IMR-90 (cell line): Measurements from ENCODE around the gene CALR3. TPM values are rescaled to one million over a fixed set of nuclear protein-coding genes. Genes with fewer than 3 reads are reported as not detected.

Experiments used
- ATAC-seq: fragments of 200-7000 bp; cut with Tn5 transposase; 2 replicates; pipeline ENCODE4 v1.9.1; 2020; ENCODE audit warnings: low read depth, mild to moderate bottlenecking, moderate library complexity
- BruUV-seq: library from RNA; stranded (reverse); fragments of 400-500 nt; replicated peaks from 2 replicates; lab custom pipeline; 2021; lab: Mats Ljungman, UMichigan
- CTCF ChIA-PET: fragments of 300-600 bp; formaldehyde crosslinking; extraction: SDS; loops from one replicate; lab custom pipeline; 2021; ENCODE audit warnings: antibody characterized with exemption; lab: Yijun Ruan, JAX
- POLR2A ChIA-PET: fragments of 300-600 bp; sonication (Branson Sonifier 250); formaldehyde crosslinking; loops from one replicate; lab custom pipeline; 2022; ENCODE audit warnings: antibody characterized with exemption; ENCODE audit not compliant: unreplicated experiment; lab: Charles Lee
- DNase-seq: peaks from one replicate; pipeline ENCODE4 v3.0.0; 2013
- H2AFZ ChIP-seq: replicated peaks from 2 replicates; pipeline ENCODE3; 2013; ENCODE audit warnings: low read length, mild to moderate bottlenecking; ENCODE audit not compliant: poor library complexity
- H2AK5ac ChIP-seq: 2 replicates; pipeline ENCODE4 v1.6.1; 2013; ENCODE audit warnings: low read depth, low read length, inconsistent platforms
- H2AK9ac ChIP-seq: replicated peaks from 2 replicates; pipeline ENCODE3; 2013; ENCODE audit warnings: mild to moderate bottlenecking, low read depth, low read length, moderate library complexity; ENCODE audit not compliant: poor library complexity
- H2BK120ac ChIP-seq: 2 replicates; pipeline ENCODE4 v1.6.1; 2013; ENCODE audit warnings: low read depth, low read length, inconsistent platforms
- H2BK15ac ChIP-seq: 3 replicates; pipeline ENCODE4 v1.6.1; 2013; ENCODE audit warnings: low read depth, low read length, inconsistent platforms
- H2BK20ac ChIP-seq: 2 replicates; pipeline ENCODE4 v1.6.1; 2013; ENCODE audit warnings: low read depth, mild to moderate bottlenecking, inconsistent platforms, low read length, moderate library complexity
- H2BK5ac ChIP-seq: 2 replicates; pipeline ENCODE4 v1.6.1; 2013; ENCODE audit warnings: mild to moderate bottlenecking, low read depth, low read length, inconsistent platforms; ENCODE audit not compliant: poor library complexity, severe bottlenecking
- H3K14ac ChIP-seq: replicated peaks from 2 replicates; pipeline ENCODE4 v1.6.1; 2013; ENCODE audit warnings: low read depth, low read length, inconsistent platforms
- H3K18ac ChIP-seq: 2 replicates; pipeline ENCODE4 v1.6.1; 2013; ENCODE audit warnings: low read depth, low read length, control low read depth
- H3K23ac ChIP-seq: 2 replicates; pipeline ENCODE4 v1.6.1; 2013; ENCODE audit warnings: low read depth, low read length, inconsistent platforms
- H3K27ac ChIP-seq: 2 replicates; pipeline ENCODE4 v1.5.1; 2013; ENCODE audit warnings: mild to moderate bottlenecking, control low read depth, low read length; ENCODE audit not compliant: insufficient read depth
- H3K27me3 ChIP-seq: 2 replicates; pipeline ENCODE4 v1.6.1; 2013; ENCODE audit warnings: low read length; ENCODE audit not compliant: control insufficient read depth, insufficient read depth
- H3K36me3 ChIP-seq: 2 replicates; pipeline ENCODE4 v1.6.1; 2013; ENCODE audit warnings: low read length, mixed read lengths; ENCODE audit not compliant: control insufficient read depth, insufficient read depth
- H3K4ac ChIP-seq: 2 replicates; pipeline ENCODE4 v1.6.1; 2013; ENCODE audit warnings: low read depth, low read length, inconsistent platforms
- H3K4me1 ChIP-seq: 2 replicates; pipeline ENCODE4 v1.6.1; 2013; ENCODE audit warnings: low read length, mixed read lengths; ENCODE audit not compliant: control insufficient read depth, insufficient read depth
- H3K4me2 ChIP-seq: 2 replicates; pipeline ENCODE4 v1.6.1; 2013; ENCODE audit warnings: low read depth, mild to moderate bottlenecking, control low read depth, low read length, moderate library complexity
- H3K4me3 ChIP-seq: 2 replicates; pipeline ENCODE4 v1.5.1; 2013; ENCODE audit warnings: low read depth, mild to moderate bottlenecking, control low read depth, low read length, moderate library complexity; ENCODE audit not compliant: insufficient read depth
- H3K56ac ChIP-seq: 2 replicates; pipeline ENCODE4 v1.6.1; 2013; ENCODE audit warnings: low read length, inconsistent platforms; ENCODE audit not compliant: insufficient read depth; ENCODE audit errors: extremely low read depth
- H3K79me1 ChIP-seq, 2 experiments: 2 replicates each; pipeline ENCODE4 v1.6.1; 2013; ENCODE audit warnings: low read length in 2 of 2, inconsistent platforms in 1 of 2, low read depth in 1 of 2
- H3K9ac ChIP-seq: 2 replicates; pipeline ENCODE4 v1.6.1; 2013; ENCODE audit warnings: low read depth, low read length, control low read depth
- H3K9me1 ChIP-seq: 2 replicates; pipeline ENCODE4 v1.6.1; 2013; ENCODE audit warnings: low read length, inconsistent platforms; ENCODE audit not compliant: insufficient read depth
- H3K9me3 ChIP-seq: 2 replicates; pipeline ENCODE4 v1.6.1; 2013; ENCODE audit warnings: low read length; ENCODE audit not compliant: control insufficient read depth, insufficient read depth
- H4K20me1 ChIP-seq: 2 replicates; pipeline ENCODE4 v1.6.1; 2013; ENCODE audit warnings: low read length, inconsistent platforms; ENCODE audit not compliant: insufficient read depth
- H4K5ac ChIP-seq: 2 replicates; pipeline ENCODE4 v1.6.1; 2013; ENCODE audit warnings: mild to moderate bottlenecking, low read depth, low read length, control low read depth
- H4K8ac ChIP-seq, 2 experiments: 2 replicates each; pipeline ENCODE4 v1.6.1; 2013; ENCODE audit warnings: low read depth in 2 of 2, low read length in 2 of 2, control low read depth in 1 of 2, inconsistent platforms in 1 of 2
- H4K91ac ChIP-seq: 2 replicates; pipeline ENCODE4 v1.6.1; 2013; ENCODE audit warnings: low read depth, low read length, inconsistent platforms; ENCODE audit not compliant: insufficient read depth
- CEBPB ChIP-seq: IDR thresholded peaks from 2 replicates; pipeline ENCODE4 v1.6.1; 2012; ENCODE audit warnings: low read depth, low read length, improper control_type of control experiment
- CTCF ChIP-seq: conservative IDR thresholded peaks from 2 replicates; pipeline ENCODE4 v1.5.1; 2012; ENCODE audit warnings: mild to moderate bottlenecking, low read depth, low read length, improper control_type of control experiment
- FOS ChIP-seq: fragments of 150-350 bp; IDR thresholded peaks from 2 replicates; pipeline ENCODE4 v1.6.1; 2016; ENCODE audit warnings: low read depth, low read length
- MAFK ChIP-seq: IDR thresholded peaks from 2 replicates; pipeline ENCODE4 v1.6.1; 2012; ENCODE audit warnings: low read depth, low read length, improper control_type of control experiment
- NFE2L2 ChIP-seq: fragments of 150-350 bp; IDR thresholded peaks from 2 replicates; pipeline ENCODE4 v1.6.1; 2016; ENCODE audit warnings: low read depth, mild to moderate bottlenecking, low read length
- RAD21 ChIP-seq: IDR thresholded peaks from 2 replicates; pipeline ENCODE4 v1.6.1; 2012; ENCODE audit warnings: low read length, improper control_type of control experiment
- RFX5 ChIP-seq: IDR thresholded peaks from 2 replicates; pipeline ENCODE4 v1.8.0; 2012; ENCODE audit warnings: low read depth, mild to moderate bottlenecking, low read length, moderate library complexity
- SMC3 ChIP-seq: fragments of 150-350 bp; IDR thresholded peaks from 2 replicates; pipeline ENCODE4 v1.6.1; 2016; ENCODE audit warnings: low read depth, mild to moderate bottlenecking, antibody characterized with exemption, low read length, moderate library complexity
- WGBS, 2 experiments: methylation state at CpG; one replicate each; pipeline versions ENCODE4 v1.1.5 to v1.1.7; 2013; ENCODE audit warnings: missing lambda C conversion rate in 2 of 2; ENCODE audit not compliant: insufficient read length in 1 of 2; ENCODE audit errors: extremely low coverage in 2 of 2; 5-methylcytosine and 5-hydroxymethylcytosine counted together
- dilution Hi-C: fragments of 300-500 bp; cut with HindIII; formaldehyde crosslinking; loops from one replicate; pipeline ENCODE4 v1.14.3; 2018; ENCODE audit warnings: low sequenced_read_pairs; ENCODE audit not compliant: unreplicated experiment
- in situ Hi-C: fragments of 300-500 bp; cut with MboI; formaldehyde crosslinking; loops from 3 replicates; pipeline ENCODE4 v1.14.3; 2019; ENCODE audit warnings: low sequenced_read_pairs, inconsistent platforms, mixed read lengths
- intact Hi-C: fragments of 100-400 bp; cut with micrococcal nuclease; formaldehyde crosslinking; loops from 2 replicates; pipeline ENCODE4 v1.10.0; 2022
- microRNA-seq, 2 experiments: library from miRNA; stranded (forward) in 1 of 2; unstranded in 1 of 2; fragments of 10-50 nt in 1 of 2; fragments of <30 nt in 1 of 2; gene quantifications in 1 of 2; microRNA quantifications in 1 of 2; one replicate each; pipeline versions ENCODE3 to v1.1.0; 2013 to 2020; ENCODE audit not compliant: insufficient read depth in 1 of 2, insufficient read length in 1 of 2, unreplicated experiment in 1 of 2
- polyA plus RNA-seq, 3 experiments: library from polyadenylated mRNA; depleted of rRNA; stranded (reverse); fragments of >200 nt; gene quantifications; 2 replicates each; pipeline ENCODE4 v1.2.3, GENCODE V29; 2012; ENCODE audit warnings: low replicate concordance in 1 of 3
- small RNA-seq, 5 experiments: library from RNA; depleted of rRNA; stranded (forward); fragments of <200 nt; gene quantifications; one replicate each; pipeline ENCODE3, GENCODE V24; 2012
- total RNA-seq: library from RNA; depleted of rRNA; stranded (reverse); fragments of >200 nt; gene quantifications from 2 replicates; pipeline ENCODE4 v1.2.3, GENCODE V29; 2012; rRNA removed

Gene CALR3
- total and polyA plus RNA-seq, 2 of the 4 experiments (the other 2 are of a cell fraction), result not detected

- Histone ChIP-seq H4K91ac (no peak overlapping the region), H3K4me1 (no peaks in the 10 kb centered on the region), H2BK5ac (no peak overlapping the region), H2AFZ (no peak overlapping the region), H2BK20ac (no peak overlapping the region), H3K9ac (no peak overlapping the region), H3K27ac (no peak overlapping the region), H3K23ac (no peak overlapping the region), H3K36me3 (peaks cover 42% of the 10 kb centered on the region), H3K79me1 (peaks cover 4 to 7% of the 10 kb centered on the region in 2 experiments; a peak in 3 of 4 replicates), H3K18ac (no peak overlapping the region), H2BK15ac (no peak overlapping the region), H3K9me3 (no peaks in the 10 kb centered on the region), H3K27me3 (no peaks in the 10 kb centered on the region), H2AK9ac (no peak overlapping the region), H2BK120ac (no peak overlapping the region), H3K4ac (no peak overlapping the region), H3K56ac (no peak overlapping the region), H3K4me3 (no peak overlapping the region), H4K8ac (no peak overlapping the region), H4K5ac (no peak overlapping the region), H4K20me1 (peaks cover 5% of the 10 kb centered on the region), H3K4me2 (no peak overlapping the region), H3K14ac (no peak overlapping the region), H3K9me1 (peaks cover 6% of the 10 kb centered on the region), H2AK5ac (no peak overlapping the region)
- ATAC-seq, result no peak
- CTCF ChIA-PET, result interaction anchor here (0.8 kb wide), 1 partner anchor 25 kb away, joined by 3 read pairs; no protein-coding TSS in a partner anchor
- no peak for TF ChIP-seq NFE2L2
- TF ChIP-seq MAFK, result no peak
- no peak for TF ChIP-seq CEBPB
- TF ChIP-seq RFX5, result no peak
- no peak for TF ChIP-seq CTCF
- no peak for TF ChIP-seq FOS
- TF ChIP-seq RAD21, result no peak
- no peak for TF ChIP-seq SMC3
- POLR2A ChIA-PET, result no interaction called here
- WGBS, 2 experiments, result 88% methylated on average over 10 of the region's 13 CpGs; no CpG with 5 or more reads in 1 of the 2 experiments
- no TSS peak for BruUV-seq
- dilution Hi-C loops (no loop called here), in situ Hi-C loops (no loop called here), intact Hi-C loops (no loop called here)
- no peak for DNase-seq
Observed at GRCh38 chr19:16429066-16429758, 66.8 kb downstream of the CALR3 start.

Small RNA genes lying within 50 kb of the gene (microRNA-seq; reads per million reads assigned to microRNA genes)
- gene RN7SL146P (ENCODE audit: insufficient read depth, insufficient read length), result not detected

Small RNA genes lying within 50 kb of the gene (small RNA-seq; reads per million reads assigned to genes)
- 0 reads per million in 5 experiments for gene RN7SL146P

Other genes with a start within 250 kb of the CALR3 start
- gene KLF2, start 171.3 kb downstream of the CALR3 start, total RNA-seq, result 1.1 and 3.3 TPM in 2 replicates
- 34.4 and 38.9 TPM in 2 replicates for gene KLF2, start 171.3 kb downstream of the CALR3 start, polyA plus RNA-seq (2012; rRNA removed)
- gene EPS15L1, start 24.2 kb downstream of the CALR3 start, total RNA-seq, result 7.5 and 9.2 TPM in 2 replicates
- 21.7 and 22.1 TPM in 2 replicates for gene EPS15L1, start 24.2 kb downstream of the CALR3 start, polyA plus RNA-seq (2012; rRNA removed)
- 1.4 and 1.7 TPM in 2 replicates for gene C19orf44, start 227 bp upstream of the CALR3 start, total RNA-seq
- gene C19orf44, start 227 bp upstream of the CALR3 start, polyA plus RNA-seq (2012; rRNA removed), result 3.8 and 4.1 TPM in 2 replicates
- 0.54 and 1.1 TPM in 2 replicates for gene CHERP, start 46.3 kb upstream of the CALR3 start, total RNA-seq
- 13.5 and 15.6 TPM in 2 replicates for gene CHERP, start 46.3 kb upstream of the CALR3 start, polyA plus RNA-seq (2012; rRNA removed)
- 22.6 and 25.8 TPM in 2 replicates for gene SLC35E1, start 76.2 kb upstream of the CALR3 start, total RNA-seq
- gene SLC35E1, start 76.2 kb upstream of the CALR3 start, polyA plus RNA-seq (2012; rRNA removed), result 38.0 and 46.7 TPM in 2 replicates
- 2.0 and 2.8 TPM in 2 replicates for gene MED26, start 132.0 kb upstream of the CALR3 start, total RNA-seq
- 4.0 and 4.9 TPM in 2 replicates for gene MED26, start 132.0 kb upstream of the CALR3 start, polyA plus RNA-seq (2012; rRNA removed)
- gene SMIM7, start 164.0 kb upstream of the CALR3 start, total RNA-seq, result 55.7 and 68.6 TPM in 2 replicates
- gene SMIM7, start 164.0 kb upstream of the CALR3 start, polyA plus RNA-seq (2012; rRNA removed), result 64.8 and 66.5 TPM in 2 replicates
- 1.4 and 2.0 TPM in 2 replicates for gene TMEM38A, start 165.0 kb upstream of the CALR3 start, total RNA-seq
- 1.3 and 2.2 TPM in 2 replicates for gene TMEM38A, start 165.0 kb upstream of the CALR3 start, polyA plus RNA-seq (2012; rRNA removed)
- gene NWD1, start 223.7 kb upstream of the CALR3 start, total RNA-seq, result not detected in 2 replicates
- gene NWD1, start 223.7 kb upstream of the CALR3 start, polyA plus RNA-seq (2012; rRNA removed), result not detected in 2 replicates